Activated CD4-positive, alpha-beta T cell treated with anti-CD3 and anti-CD28 coated beads, Interleukin-2, amount 50 U/mL, for 48 hours (primary cell): Measurements from ENCODE around the gene MESP2.

Source experiments
- DNase-seq, 2 experiments: peaks; one replicate each; pipeline ENCODE4 v3.0.0-alpha.2; 2020

Gene MESP2

DNA sequence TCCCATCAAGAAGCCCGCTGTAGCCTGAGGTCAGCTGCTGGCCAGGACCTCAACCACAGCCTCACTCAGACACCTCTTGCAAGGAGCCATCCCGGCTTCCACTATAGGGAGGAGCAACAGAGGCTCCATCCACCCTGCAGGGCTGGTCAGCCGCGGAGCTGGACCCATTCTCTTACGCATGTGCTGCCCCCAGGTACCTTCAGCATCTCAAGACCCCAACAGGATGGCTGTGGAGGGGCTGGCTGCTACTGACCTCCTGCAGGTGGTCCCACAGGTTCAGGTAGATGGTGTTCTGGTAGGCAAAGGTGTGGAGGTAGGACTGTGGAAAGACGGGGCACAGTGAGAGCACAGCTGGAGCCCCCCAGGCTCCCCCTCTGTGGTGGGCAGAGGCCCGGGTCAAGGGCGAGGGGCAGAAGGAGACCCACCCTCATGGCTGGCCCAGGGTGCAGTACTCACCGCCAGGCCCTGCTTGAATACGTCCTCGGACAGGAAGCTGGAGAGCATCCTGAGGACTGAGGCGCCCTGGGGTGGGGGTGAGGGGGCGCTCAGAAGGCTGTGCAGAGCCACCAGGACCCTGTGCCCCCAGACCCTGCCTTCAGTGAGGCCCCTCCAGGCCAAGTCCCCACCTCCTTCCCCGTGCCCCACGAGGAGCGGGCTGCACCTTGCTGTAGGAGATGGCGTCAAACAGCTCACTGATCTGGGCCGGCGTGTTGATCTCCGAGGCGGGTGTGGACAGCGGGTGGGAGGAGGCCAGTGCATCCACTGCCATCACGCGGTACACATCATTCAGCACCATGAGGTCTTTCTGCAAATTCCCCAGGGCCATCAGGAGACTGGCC is 27.1 kb downstream of the MESP2 start:
- DNase-seq = no peak

DNA sequence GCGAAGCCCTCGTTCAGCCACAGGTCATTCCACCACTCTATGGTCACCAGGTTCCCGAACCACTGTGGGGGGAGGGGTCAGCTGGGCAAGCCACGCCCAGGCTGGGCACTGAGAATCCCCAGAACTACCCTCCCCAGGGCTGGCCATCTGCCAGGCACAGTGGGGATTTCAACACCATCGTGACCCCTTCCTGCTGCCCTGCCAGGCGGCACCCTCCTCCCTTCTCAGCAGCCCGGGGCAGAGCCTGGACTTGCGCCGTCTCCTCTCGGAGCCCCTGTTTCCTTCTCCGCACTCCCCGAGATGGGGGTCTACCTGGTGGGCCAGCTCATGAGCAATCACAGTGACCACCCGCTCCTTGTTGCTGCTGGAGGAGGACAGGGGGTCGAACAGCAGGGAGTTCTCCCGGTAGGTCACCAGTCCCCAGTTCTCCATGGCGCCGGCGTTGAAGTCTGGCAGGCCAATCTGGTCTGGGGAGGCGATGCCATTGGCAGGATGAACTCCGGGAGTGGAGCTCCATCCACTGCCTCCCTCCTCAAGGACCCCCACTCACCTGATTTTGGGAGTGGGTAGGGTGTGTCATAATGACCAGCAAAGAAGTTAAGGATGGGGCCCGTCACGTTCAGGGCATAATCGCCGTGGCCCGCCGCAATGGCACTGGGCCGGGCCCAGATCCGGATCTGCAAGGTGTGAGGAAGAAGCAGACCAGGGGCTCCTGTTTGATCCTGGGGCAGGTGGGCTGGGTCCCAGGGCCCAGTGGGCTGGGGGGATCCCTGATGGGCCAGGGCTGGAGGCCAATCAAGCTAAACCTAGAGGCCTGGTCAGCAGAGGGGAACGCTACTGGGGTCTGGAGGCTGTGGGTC is 28.0 kb downstream of the MESP2 start:
- no peak for DNase-seq

GRCh38 chr15:89805241-89806209 is 29.4 kb downstream of the MESP2 start:
- DNase-seq = no peak

- DNase-seq = no peak
These were observed 30.1 kb downstream of the MESP2 start for GRCh38 chr15:89806210-89806558.

GRCh38 chr15:89806559-89807550 is 30.7 kb downstream of the MESP2 start:
- DNase-seq = no peak

DNA sequence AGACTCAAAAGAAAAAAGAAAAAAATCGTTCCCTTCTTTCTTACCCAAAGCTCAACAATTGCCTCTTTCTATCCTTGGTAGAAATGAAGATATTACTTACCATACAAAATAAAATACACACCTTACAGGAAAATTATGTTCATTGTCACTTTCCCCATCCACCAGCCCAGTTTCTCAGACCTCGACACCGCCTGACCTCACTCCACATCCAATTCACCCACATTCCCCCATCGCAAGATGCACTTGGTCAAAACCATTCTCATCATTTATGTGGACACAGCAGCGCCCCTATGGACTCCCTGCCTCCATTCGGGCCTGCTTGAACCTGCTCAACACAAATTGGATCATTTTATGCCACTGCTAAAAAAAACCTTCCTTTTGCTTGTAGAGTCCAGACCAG is 31.6 kb downstream of the MESP2 start:
- no peak for DNase-seq

GRCh38 chr15:89808160-89808870 is 32.2 kb downstream of the MESP2 start:
- no peak for DNase-seq

- no peak for DNase-seq
These were observed 33.1 kb downstream of the MESP2 start for GRCh38 chr15:89809093-89809786.

DNA sequence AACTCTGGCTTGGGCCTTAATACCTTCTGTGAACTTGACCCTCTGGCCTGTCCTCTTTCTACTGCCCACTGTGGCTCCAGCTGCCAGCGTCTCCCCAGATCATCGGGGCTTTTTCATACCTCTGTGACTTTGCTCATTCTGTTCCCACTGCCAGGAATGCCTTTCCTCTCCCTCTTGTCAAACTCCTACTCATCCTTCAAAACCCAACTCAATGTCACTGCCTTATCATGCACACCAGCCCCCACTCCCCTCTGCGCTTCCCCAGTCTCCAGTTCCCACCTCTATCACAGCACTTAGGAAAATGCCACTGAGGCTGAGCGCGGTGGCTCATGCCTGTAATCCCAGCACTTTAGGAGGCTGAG is 33.6 kb downstream of the MESP2 start:
- no peak for DNase-seq

DNA sequence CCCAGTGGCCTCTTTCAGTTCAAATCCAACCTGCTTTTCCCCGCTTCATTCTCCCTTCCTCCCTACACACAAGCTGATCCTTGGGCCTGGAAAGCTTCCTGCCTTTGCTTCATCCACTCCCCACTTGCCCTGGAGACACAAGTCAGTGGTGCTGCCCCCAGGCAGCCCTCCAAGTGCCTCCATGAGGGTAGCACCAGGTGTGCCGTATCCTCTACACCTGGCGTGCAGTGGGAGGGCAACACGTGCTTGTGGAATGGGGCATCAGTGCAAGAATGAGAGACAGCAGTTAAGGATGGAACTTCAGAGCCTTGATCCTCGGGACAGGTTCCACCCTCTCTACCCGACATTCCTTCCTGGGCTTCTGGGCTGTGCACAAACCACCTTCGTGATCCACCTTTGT is 34.7 kb downstream of the MESP2 start:
- DNase-seq = no peak

DNA sequence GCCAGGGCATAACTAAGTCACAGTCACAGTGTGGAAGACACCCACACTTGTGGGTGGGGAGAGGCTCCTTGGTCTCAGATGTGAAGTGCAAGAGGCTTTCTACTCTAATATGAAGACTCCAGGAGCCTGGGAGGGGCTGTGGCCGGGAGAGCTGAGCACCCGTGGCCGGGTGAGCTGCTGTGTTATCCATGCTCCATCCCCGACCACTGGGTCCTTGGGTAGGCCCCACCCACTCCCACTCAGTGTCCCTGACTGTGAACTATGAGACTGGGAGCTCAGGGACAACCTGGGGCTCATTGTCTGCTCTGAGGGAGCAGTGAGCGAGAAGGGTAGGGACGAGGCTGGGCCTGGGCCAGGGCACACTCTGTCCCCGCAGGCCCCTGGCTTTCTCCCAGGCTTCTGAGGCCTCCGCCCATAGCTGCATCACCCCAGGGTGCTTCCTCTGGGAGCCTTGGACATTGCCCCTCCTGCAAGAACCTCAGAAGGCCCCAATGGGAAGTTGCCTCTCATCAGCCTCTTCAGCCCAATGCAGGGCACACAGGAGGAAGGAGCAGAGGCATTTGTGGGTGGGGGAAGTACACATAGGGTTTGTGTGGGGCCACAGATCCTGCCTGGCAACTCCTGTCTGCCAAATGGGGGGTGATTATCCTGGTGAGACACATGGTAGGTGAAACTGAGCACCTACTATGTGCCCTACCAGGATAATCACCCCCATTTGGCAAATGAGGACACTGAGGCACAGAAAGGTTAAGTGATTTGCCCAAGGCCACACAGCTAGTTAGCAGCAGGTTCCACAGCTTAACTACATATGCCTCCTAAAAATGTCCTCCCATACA is 36.1 kb downstream of the MESP2 start:
- DNase-seq = no peak

DNA sequence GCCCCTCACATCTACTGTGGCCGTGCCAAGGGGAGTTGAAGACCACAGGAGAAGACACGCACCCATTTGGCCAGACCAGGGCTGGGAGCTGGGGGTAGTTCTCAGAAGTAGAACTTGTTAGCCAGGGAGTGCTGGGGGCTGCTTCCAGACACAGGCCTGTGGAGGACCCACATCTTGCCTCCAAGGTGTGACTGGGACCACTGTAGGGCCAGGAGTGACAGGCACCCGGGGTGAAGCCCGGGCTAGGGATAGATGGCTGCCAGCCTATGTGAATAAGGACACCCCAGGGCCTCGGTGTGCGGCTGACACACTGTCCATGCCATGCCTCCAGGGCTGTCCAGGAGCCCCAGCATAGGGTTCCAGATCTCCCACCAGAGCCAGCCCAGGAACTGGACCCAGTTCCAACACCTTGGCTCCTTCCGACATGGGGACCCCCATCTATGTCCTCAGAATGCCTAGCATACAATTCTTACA is 36.8 kb downstream of the MESP2 start:
- DNase-seq = no peak

DNA sequence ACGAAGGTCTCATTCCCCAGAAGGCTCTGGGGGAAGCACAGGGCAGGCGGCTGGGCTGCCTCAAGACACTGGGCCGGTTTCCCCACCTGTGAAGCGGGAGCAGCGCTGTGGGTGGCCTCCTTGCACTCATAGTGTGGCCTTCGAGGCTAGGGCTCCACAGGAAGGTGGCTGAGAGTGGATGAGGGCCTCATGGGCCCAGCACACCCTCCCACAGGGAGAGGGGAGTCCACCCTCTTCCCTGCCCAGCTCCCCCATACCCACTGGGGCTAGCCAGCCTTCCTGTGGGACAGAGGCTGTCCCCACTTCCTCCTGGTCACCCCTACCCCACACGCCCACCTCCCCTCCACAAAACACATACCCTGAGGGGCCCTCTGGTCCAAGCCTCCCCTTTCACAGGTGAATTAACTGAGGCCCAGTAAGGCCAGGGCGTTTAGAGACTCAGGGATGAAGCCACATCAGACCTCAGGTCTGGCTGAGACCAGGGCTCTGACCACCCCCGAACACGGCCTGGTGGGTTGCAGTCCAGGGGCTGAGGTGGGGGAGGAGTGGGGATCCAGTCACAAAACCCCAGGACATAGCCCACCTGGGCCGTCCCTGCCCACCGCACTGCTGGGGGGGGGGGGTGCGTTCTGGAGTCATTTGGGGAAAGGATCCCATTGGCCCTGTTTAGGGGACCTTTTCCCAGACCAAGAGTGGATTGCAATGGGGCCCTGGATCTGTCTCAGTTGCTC is 37.4 kb downstream of the MESP2 start:
- DNase-seq = no peak

DNA sequence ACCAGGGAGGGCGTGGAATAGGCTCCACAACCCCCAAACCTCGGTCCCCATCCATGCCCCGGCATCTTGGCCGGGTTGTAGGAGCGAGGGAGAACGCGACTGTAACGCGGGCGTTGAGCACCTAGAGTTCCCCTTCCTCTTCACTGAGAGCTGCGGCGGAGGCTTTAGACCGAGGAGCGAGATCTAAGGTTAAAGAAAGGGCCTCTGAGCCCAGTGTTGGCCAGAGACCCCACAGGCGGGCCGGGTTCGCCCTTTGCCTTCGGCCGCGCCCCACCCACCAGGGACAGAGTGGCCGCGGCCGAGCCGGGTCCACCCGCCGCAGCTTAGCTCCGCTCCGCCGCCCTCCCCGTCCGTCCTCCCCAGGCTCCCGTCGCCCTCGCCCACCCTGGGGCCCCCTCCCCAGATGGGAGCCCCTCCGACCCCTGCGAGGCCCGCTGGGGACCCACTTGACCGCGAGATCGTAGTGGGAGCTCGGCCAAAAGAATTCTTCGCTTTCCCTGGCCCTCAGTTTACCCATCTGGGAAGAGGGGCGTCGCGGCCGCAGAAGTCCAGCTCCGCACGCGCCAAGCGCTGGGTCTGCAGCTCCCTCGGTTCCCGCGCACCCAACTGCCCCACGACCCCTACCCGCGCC is 38.1 kb downstream of the MESP2 start:
- DNase-seq = no peak

GRCh38 chr15:89815769-89816168 is 39.6 kb downstream of the MESP2 start:
- DNase-seq = no peak

DNA sequence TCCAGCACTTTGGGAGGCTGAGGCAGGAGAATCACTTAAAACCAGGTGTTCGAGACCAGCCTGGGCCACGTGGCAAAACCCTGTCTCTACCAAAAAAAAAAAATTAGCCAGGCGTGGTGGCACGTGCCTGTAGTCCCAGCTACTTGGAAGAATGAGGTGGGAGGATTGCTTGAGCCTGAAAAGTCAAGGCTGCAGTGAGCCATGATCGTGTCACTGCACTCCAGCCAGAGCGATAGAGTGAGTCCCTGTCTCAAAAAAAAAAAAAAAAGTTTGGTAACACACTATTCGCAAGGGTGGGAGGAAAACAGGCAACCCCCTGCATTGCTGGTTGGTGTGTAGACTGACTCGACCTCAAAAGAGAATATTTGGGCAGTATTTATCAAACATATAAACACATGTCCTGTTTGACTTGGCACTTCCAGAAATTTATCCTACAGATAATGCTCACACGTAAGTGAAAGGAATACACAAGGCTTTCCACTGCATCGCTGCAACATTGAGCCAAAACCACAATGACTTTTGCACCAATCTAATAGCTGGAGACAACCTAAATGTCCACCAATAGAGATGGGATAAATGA is 41.7 kb downstream of the MESP2 start:
- no peak for DNase-seq

GRCh38 chr15:89818287-89818686 is 42.2 kb downstream of the MESP2 start:
- no peak for DNase-seq
